Heart right ventricle (tissue), 16 donors: ENCODE data around the gene AKAIN1. TPM values are rescaled to one million over a fixed set of nuclear protein-coding genes. Genes with fewer than 3 reads are reported as not detected.

Experiments
- ATAC-seq, 8 donors: fragments of 200-7000 bp; cut with Tn5 transposase; one replicate each; pipeline ENCODE4 v1.9.1; 2020; ENCODE audit warnings: mild to moderate bottlenecking in 8 of 8, moderate library complexity in 8 of 8, moderate number of reproducible peaks in 1 of 8
- DNase-seq, 2 donors: peaks; one replicate each; pipeline ENCODE4 v3.0.0-alpha.2; 2020
- H3K27ac ChIP-seq, 10 donors: fragments of 200-600 bp; sonication (generic) in 2 of 10; one replicate each; pipeline versions ENCODE4 v1.5.0 to v1.8.0; 2020 to 2022; ENCODE audit warnings: mild to moderate bottlenecking in 3 of 10
- H3K27me3 ChIP-seq, 7 donors: fragments of 200-600 bp; one replicate each; pipeline ENCODE4 v1.8.0; 2021 to 2022; ENCODE audit warnings: mild to moderate bottlenecking in 2 of 7
- H3K36me3 ChIP-seq, 9 donors: fragments of 200-600 bp; sonication (generic) in 1 of 9; one replicate each; pipeline versions ENCODE4 v1.5.0 to v1.8.0; 2020 to 2022; ENCODE audit warnings: mild to moderate bottlenecking in 2 of 9
- H3K4me1 ChIP-seq, 9 donors: fragments of 200-600 bp; sonication (generic) in 1 of 9; one replicate each; pipeline versions ENCODE4 v1.5.0 to v1.8.0; 2020 to 2022; ENCODE audit warnings: mild to moderate bottlenecking in 4 of 9
- H3K4me3 ChIP-seq, 10 donors: fragments of 200-600 bp; sonication (generic) in 2 of 10; one replicate each; pipeline versions ENCODE4 v1.5.0 to v1.8.0; 2020 to 2022; ENCODE audit warnings: mild to moderate bottlenecking in 7 of 10, moderate library complexity in 2 of 10
- H3K9me3 ChIP-seq, 11 donors: fragments of 200-600 bp in 10 of 11; sonication (generic) in 2 of 11; one replicate each; pipeline versions ENCODE4 v1.5.0 to v1.8.0; 2013 to 2022; ENCODE audit warnings: mild to moderate bottlenecking in 2 of 11, control low read depth in 1 of 11, moderate library complexity in 1 of 11
- CTCF ChIP-seq, 9 donors: fragments of 200-600 bp; sonication (generic) in 2 of 9; IDR thresholded peaks; one replicate each; pipeline versions ENCODE4 v1.5.0 to v1.8.0; 2021 to 2022; ENCODE audit warnings: antibody characterized with exemption in 9 of 9, mild to moderate bottlenecking in 5 of 9, moderate library complexity in 1 of 9
- WGBS, 2 donors: extraction: QIAGEN DNeasy Blood & Tissue Kit; methylation state at CpG; one replicate each; pipeline ENCODE4 v1.1.7; 2013; ENCODE audit warnings: inconsistent platforms in 1 of 2; 5-methylcytosine and 5-hydroxymethylcytosine counted together
- intact Hi-C, 10 donors: fragments of 100-400 bp; cut with DNase I; formaldehyde crosslinking; loops; one replicate each; pipeline versions ENCODE4 v1.11.1 to v1.14.2; 2022
- polyA plus RNA-seq, 2 donors: library from polyadenylated mRNA; stranded (reverse); fragments of 200-250 nt; gene quantifications; one replicate each; pipeline ENCODE4 v1.2.3, GENCODE V29; 2013
- total RNA-seq, 10 donors: library from RNA; stranded (reverse); fragmentation: NEBNext Ultra II Directional in 3 of 10; extraction: Animal tissue kit (Norgen Biotek cat#: 25700) in 3 of 10; gene quantifications; one replicate each; pipeline versions ENCODE4 v1.2.1 to v1.2.4, GENCODE V29; 2021 to 2023
- donor health status: Arrhythmogenic right ventricular cardiomyopathy.
- donor health status: ischemic (EF 13 %, LVEDD 7.1; RV severe dilation, severe dysfunction).
- donor health status: healthy with polysubstance abuse.
- donor health status: DM: no; HTN: yes; CAD: no.
- donor health status: DM: no; HTN: no; CAD: no.
- donor health status: ischemic (EF 25% LVEDD 6.9; RV normal size, moderate dysfunction).
- donor health status: ischemic (EF 25% LVEDD 5.7; RV mildly dilated, moderate dysfunction).
- donor health status: healthy.
- donor health status: DM: yes; HTN: yes; CAD: no.
- donor health status: Ischemic cardiomyopathy.
- donor health status: ischemic (EF 35%, LVEDD 5.7; RV mildly dilated, moderate dysfunction).
- donor health status: nonischemic (EF 11% LVEDD 7.7; RV severe dilation, severe dysfunction).
- donor health status: DM: yes; HTN: yes; CAD: no.
- donor health status: PGD.
- donor health status: ischemic (EF 29% LVEDD 5.4; RV normal size, mild dysfunction).
- donor health status: nonischemic (EF 23%, LVEDD 6.1; RV moderate dilation, normal function).

AKAIN1 gene
- total and polyA plus RNA-seq, 12 donors: not detected

GRCh38 chr18:5237723-5238370 is 40.8 kb upstream of the AKAIN1 start:
- H3K9me3 ChIP-seq: no peaks in the 10 kb centered on the region
- H3K4me1 ChIP-seq: peaks cover 0 to 42% (median 32%) of the 10 kb centered on the region in 9 donors
- peaks cover 0 to 2% (median 0%) of the 10 kb centered on the region in 7 donors for H3K27me3 ChIP-seq
- peaks cover 0 to 33% (median 5%) of the 10 kb centered on the region in 9 donors for H3K36me3 ChIP-seq
- WGBS, 2 donors: 0% methylated on average over 68 to 71 of the region's 71 CpGs
- H3K27ac ChIP-seq: peak overlapping the region; percentile 97 to 100 (median 98)
- H3K4me3 ChIP-seq: peak overlapping the region; percentile 73 to 91 (median 84)
- ATAC-seq (peak; percentile 97 to 100 (median 98)), DNase-seq (peak; percentile 89 to 90)
- TF ChIP-seq CTCF (IDR thresholded peaks at IDR 0.05): peak in 7 of 9 donors; percentile 9 to 51 (median 28)
- intact Hi-C loops: loop anchor here in 9 of 10 donors (1.0 to 5.0 kb wide), 5 partner anchors 54 to 59 kb away; partner anchors contain the start of gene ZBTB14 (in 4 of the 9)

GRCh38 chr18:5237083-5237722 is 40.1 kb upstream of the AKAIN1 start:
- 2 to 3% methylated on average over 23 of the region's 23 CpGs for WGBS, 2 donors
- peaks cover 0 to 2% (median 0%) of the 10 kb centered on the region in 7 donors for H3K27me3 ChIP-seq
- H3K4me1 ChIP-seq: peaks cover 0 to 42% (median 32%) of the 10 kb centered on the region in 9 donors
- DNase-seq: peak in 1 of 2 donors; percentile 4
- H3K4me3 ChIP-seq: peak overlapping the region; percentile 73 to 91 (median 84)
- TF ChIP-seq CTCF (IDR thresholded peaks at IDR 0.05): no peak
- H3K9me3 ChIP-seq: no peaks in the 10 kb centered on the region
- peak; percentile 36 to 77 (median 66) for ATAC-seq
- peaks cover 0 to 27% (median 5%) of the 10 kb centered on the region in 9 donors for H3K36me3 ChIP-seq
- intact Hi-C loops: loop anchor here in 7 of 10 donors (1.0 to 5.0 kb wide), 3 partner anchors 55 to 60 kb away; partner anchors contain the start of gene ZBTB14 (in 3 of the 7)
- peak overlapping the region; percentile 97 to 100 (median 98) for H3K27ac ChIP-seq

GRCh38 chr18:5214583-5215351 is 17.7 kb upstream of the AKAIN1 start:
- H3K4me1 ChIP-seq: no peaks in the 10 kb centered on the region
- TF ChIP-seq CTCF (IDR thresholded peaks at IDR 0.05): no peak
- H3K27ac ChIP-seq: no peak overlapping the region
- WGBS, 2 donors: 63 to 72% methylated on average over 3 of the region's 3 CpGs
- H3K27me3 ChIP-seq: peaks cover 0 to 9% (median 0%) of the 10 kb centered on the region in 7 donors
- no peaks in the 10 kb centered on the region for H3K36me3 ChIP-seq
- DNase-seq: no peak
- no peaks in the 10 kb centered on the region for H3K9me3 ChIP-seq
- intact Hi-C loops: no loop called here
- ATAC-seq: no peak
- H3K4me3 ChIP-seq: no peak overlapping the region
